ENCODE measurements around the gene BANF2. TPM values are rescaled to one million over a fixed set of nuclear protein-coding genes. Genes with fewer than 3 reads are reported as not detected.
"Not testable (repeated sequence)": the region's sequence is repeated elsewhere in the genome, so short reads cannot be mapped to it uniquely, and the experiment has no call there.

BANF2 gene
- polyA plus RNA-seq, 1 of the 3 experiments (the other 2 are of a cell fraction): not detected

GRCh38 chr20:17776551-17776950 lies 76.8 kb downstream of the BANF2 start:
- H4K20me1 ChIP-seq (ENCODE audit: insufficient read depth): no peaks in the 10 kb centered on the region
- no peak overlapping the region for H3K4me2 ChIP-seq
- H3K27me3 ChIP-seq (ENCODE audit: insufficient read depth): peaks cover 2% of the 10 kb centered on the region; the same call in 1 of the 2 replicates
- H2AFZ ChIP-seq (ENCODE audit: low read depth): no peak overlapping the region
- no peak overlapping the region for H3K9ac ChIP-seq
- H3K4me3 ChIP-seq (ENCODE audit: low read depth in 2 of 2, low read length in 1 of 2): no peak overlapping the region
- 14% methylated on average over 2 of the region's 2 CpGs for WGBS (ENCODE audit: low lambda C conversion rate)
- no peak overlapping the region for H3K27ac ChIP-seq (ENCODE audit: low read depth in 2 of 2, low read length in 1 of 2)
- no peaks in the 10 kb centered on the region for H3K9me3 ChIP-seq
- H3F3A ChIP-seq (replicated peaks; ENCODE audit: insufficient read depth): no peaks in the 10 kb centered on the region
- DNase-seq: no peak
- H3K4me1 ChIP-seq (ENCODE audit: control insufficient read depth in 1 of 2, insufficient read depth in 2 of 2, low read depth in 1 of 2, low read length in 1 of 2): no peaks in the 10 kb centered on the region
- POLR2A ChIA-PET: no interaction called here
- H3K79me2 ChIP-seq (ENCODE audit: insufficient read depth): no peaks in the 10 kb centered on the region
- no peaks in the 10 kb centered on the region for H3K36me3 ChIP-seq (replicated peaks in 1 of 2; ENCODE audit: control insufficient read depth in 1 of 2, insufficient read depth in 2 of 2, low read length in 1 of 2)
- CTCF ChIA-PET: no interaction called here
- no peaks in the 10 kb centered on the region for H3K9me2 ChIP-seq
- TF ChIP-seq USF1 (IDR thresholded peaks at IDR 0.05; ENCODE audit: borderline replicate concordance, low read depth): no peak
- no peak for TF ChIP-seq CTCF (IDR thresholded peaks at IDR 0.05)
- no peak for TF ChIP-seq ZBTB33 (IDR thresholded peaks at IDR 0.05; ENCODE audit: borderline replicate concordance, low read depth)
- no peak for TF ChIP-seq PBX3 (IDR thresholded peaks at IDR 0.05)
- TF ChIP-seq RXRA (IDR thresholded peaks at IDR 0.05; ENCODE audit: borderline replicate concordance, low read depth): no peak
- TF ChIP-seq RCOR1 (IDR thresholded peaks at IDR 0.05; ENCODE audit: low read length): no peak
- no peak for TF ChIP-seq GABPA (IDR thresholded peaks at IDR 0.05; ENCODE audit: low read depth)
- TF ChIP-seq SMC3 (IDR thresholded peaks at IDR 0.05; ENCODE audit: low read depth, low read length): no peak
- TF ChIP-seq TEAD4 (IDR thresholded peaks at IDR 0.05; ENCODE audit: borderline replicate concordance, insufficient read depth): no peak
- no peak for TF ChIP-seq CHD2 (IDR thresholded peaks at IDR 0.05; ENCODE audit: low read length, partially characterized antibody)
- TF ChIP-seq IRF3 (IDR thresholded peaks at IDR 0.05; ENCODE audit: low read depth, low read length): no peak

DNA sequence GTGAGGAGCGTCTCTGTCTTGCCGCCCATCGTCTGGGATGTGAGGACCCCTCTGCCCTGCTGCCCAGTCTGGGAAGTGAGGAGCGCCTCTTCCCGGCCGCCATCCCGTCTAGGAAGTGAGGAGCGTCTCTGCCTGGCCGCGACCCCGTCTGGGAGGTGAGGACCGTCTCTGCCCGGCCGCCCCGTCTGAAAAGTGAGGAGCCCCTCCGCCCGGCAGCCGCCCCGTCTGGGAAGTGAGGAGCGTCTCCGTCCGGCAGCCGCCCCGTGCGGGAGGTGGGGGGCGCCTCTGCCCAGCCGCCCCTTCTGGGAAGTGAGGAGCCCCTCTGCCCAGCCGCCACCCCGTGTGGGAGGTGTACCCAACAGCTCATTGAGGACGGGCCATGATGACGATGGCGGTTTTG lies 79.2 kb downstream of the BANF2 start:
- H2AFZ ChIP-seq (ENCODE audit: low read depth); H3K4me3 ChIP-seq (ENCODE audit: low read depth in 2 of 2, low read length in 1 of 2); H3K9me3 ChIP-seq; CTCF ChIA-PET; H3F3A ChIP-seq (replicated peaks; ENCODE audit: insufficient read depth); H3K27me3 ChIP-seq (ENCODE audit: insufficient read depth); H4K20me1 ChIP-seq (ENCODE audit: insufficient read depth); H3K9ac ChIP-seq; H3K36me3 ChIP-seq (replicated peaks in 1 of 2; ENCODE audit: control insufficient read depth in 1 of 2, insufficient read depth in 2 of 2, low read length in 1 of 2); DNase-seq; H3K4me2 ChIP-seq; H3K9me2 ChIP-seq; H3K4me1 ChIP-seq (ENCODE audit: control insufficient read depth in 1 of 2, insufficient read depth in 2 of 2, low read depth in 1 of 2, low read length in 1 of 2); H3K27ac ChIP-seq (ENCODE audit: low read depth in 2 of 2, low read length in 1 of 2); H3K79me2 ChIP-seq (ENCODE audit: insufficient read depth); POLR2A ChIA-PET: not testable (repeated sequence)
- WGBS (ENCODE audit: low lambda C conversion rate): 84% methylated on average over 16 of the region's 32 CpGs
